CD4-positive, alpha-beta T cell treated with Interleukin-6 for 4 hours (primary cell): ENCODE data around the gene TRIM7.

Experiments used
- DNase-seq: peaks from one replicate; pipeline ENCODE4 v3.0.0-alpha.2; 2020; ENCODE audit warnings: mixed read lengths

The TRIM7 gene

GRCh38 chr5:181170237-181170825 is 34.7 kb downstream of the TRIM7 start:
- DNase-seq, result no peak

- peak; percentile 11 for DNase-seq
Observed at GRCh38 chr5:181169459-181170236, 35.3 kb downstream of the TRIM7 start.

GRCh38 chr5:181168595-181169118 is 36.3 kb downstream of the TRIM7 start:
- DNase-seq, result no peak

GRCh38 chr5:181167814-181168488 is 37.0 kb downstream of the TRIM7 start:
- DNase-seq, result peak; percentile 37

GRCh38 chr5:181166812-181167733 is 37.9 kb downstream of the TRIM7 start:
- no peak for DNase-seq

- DNase-seq, result no peak
Observed at GRCh38 chr5:181164076-181164952, 40.7 kb downstream of the TRIM7 start.

GRCh38 chr5:181163487-181164075 is 41.4 kb downstream of the TRIM7 start:
- no peak for DNase-seq

- no peak for DNase-seq
Observed at GRCh38 chr5:181161534-181162175, 43.3 kb downstream of the TRIM7 start.

- DNase-seq, result peak; percentile 22
Observed at GRCh38 chr5:181160755-181161533, 44.1 kb downstream of the TRIM7 start.

GRCh38 chr5:181160152-181160754 is 44.7 kb downstream of the TRIM7 start:
- DNase-seq, result peak; percentile 38

- DNase-seq, result peak; percentile 90
Observed at GRCh38 chr5:181159286-181160151, 45.5 kb downstream of the TRIM7 start.

GRCh38 chr5:181158869-181159268 is 46.1 kb downstream of the TRIM7 start:
- DNase-seq, result no peak

GRCh38 chr5:181156758-181157157 is 48.2 kb downstream of the TRIM7 start:
- no peak for DNase-seq

- no peak for DNase-seq
Observed at GRCh38 chr5:181153814-181154213, 51.2 kb downstream of the TRIM7 start.

- no peak for DNase-seq
Observed at GRCh38 chr5:181152406-181152805, 52.6 kb downstream of the TRIM7 start.

- DNase-seq, result no peak
Observed at GRCh38 chr5:181151146-181151545, 53.9 kb downstream of the TRIM7 start.

GRCh38 chr5:181149806-181150733 is 54.9 kb downstream of the TRIM7 start:
- DNase-seq, result no peak
